Trophoblast cell (in vitro differentiated cells and primary cell): Measurements from ENCODE around the gene LMBRD2.
A peak's percentile ranks its signal among the peaks of the same experiment; 100 is the strongest.

Experiments
- DNase-seq, 2 donors: peaks; one replicate each; pipeline ENCODE4 v3.0.0-alpha.2; 2016
- H2AFZ ChIP-seq: 2 replicates; pipeline ENCODE4 v1.6.1; 2013; ENCODE audit warnings: low read length, moderate library complexity, mild to moderate bottlenecking; ENCODE audit not compliant: insufficient read depth, poor library complexity
- H2AK5ac ChIP-seq: 2 replicates; pipeline ENCODE4 v1.6.1; 2013; ENCODE audit warnings: mild to moderate bottlenecking, low read length
- H2BK120ac ChIP-seq: 2 replicates; pipeline ENCODE4 v1.6.1; 2013; ENCODE audit warnings: low read length, mild to moderate bottlenecking, moderate library complexity; ENCODE audit not compliant: insufficient read depth, poor library complexity
- H2BK12ac ChIP-seq: 2 replicates; pipeline ENCODE4 v1.6.1; 2013; ENCODE audit warnings: mild to moderate bottlenecking, low read length, moderate library complexity
- H2BK5ac ChIP-seq: 2 replicates; pipeline ENCODE4 v1.6.1; 2013; ENCODE audit warnings: low read length, low read depth, moderate library complexity, mild to moderate bottlenecking; ENCODE audit not compliant: poor library complexity
- H3K14ac ChIP-seq: 2 replicates; pipeline ENCODE4 v1.6.1; 2013; ENCODE audit warnings: mild to moderate bottlenecking, low read length
- H3K18ac ChIP-seq: 2 replicates; pipeline ENCODE4 v1.6.1; 2013; ENCODE audit warnings: mild to moderate bottlenecking, low read length
- H3K23ac ChIP-seq: 2 replicates; pipeline ENCODE4 v1.6.1; 2013; ENCODE audit warnings: low read length
- H3K27ac ChIP-seq: 2 replicates; pipeline ENCODE4 v1.5.1; 2013; ENCODE audit warnings: low read depth, mild to moderate bottlenecking, inconsistent platforms, low read length, moderate library complexity
- H3K27me3 ChIP-seq: 2 replicates; pipeline ENCODE4 v1.6.1; 2013; ENCODE audit warnings: inconsistent platforms, mild to moderate bottlenecking, low read length, moderate library complexity; ENCODE audit not compliant: insufficient read depth
- H3K36me3 ChIP-seq, 2 experiments: 1 replicate in 1 of 2; 2 replicates in 1 of 2; pipeline ENCODE4 v1.6.1; 2013; ENCODE audit warnings: low read length in 2 of 2, mild to moderate bottlenecking in 2 of 2, moderate library complexity in 1 of 2; ENCODE audit not compliant: insufficient read depth in 2 of 2, control insufficient read depth in 1 of 2
- H3K4ac ChIP-seq: 2 replicates; pipeline ENCODE4 v1.6.1; 2013; ENCODE audit warnings: low read depth, mild to moderate bottlenecking, low read length, moderate library complexity
- H3K4me1 ChIP-seq, 2 experiments: 1 replicate in 1 of 2; 2 replicates in 1 of 2; pipeline ENCODE4 v1.6.1; 2013; ENCODE audit warnings: low read length in 2 of 2, mild to moderate bottlenecking in 2 of 2, moderate library complexity in 1 of 2; ENCODE audit not compliant: insufficient read depth in 2 of 2, control insufficient read depth in 1 of 2
- H3K4me2 ChIP-seq: 2 replicates; pipeline ENCODE4 v1.6.1; 2013; ENCODE audit warnings: inconsistent platforms, mild to moderate bottlenecking, low read length, moderate library complexity
- H3K4me3 ChIP-seq: 2 replicates; pipeline ENCODE4 v1.5.1; 2013; ENCODE audit warnings: mild to moderate bottlenecking, low read depth, low read length, inconsistent platforms
- H3K79me1 ChIP-seq: one replicate; pipeline ENCODE4 v1.6.1; 2013; ENCODE audit warnings: low read length
- H3K79me2 ChIP-seq: 2 replicates; pipeline ENCODE4 v1.6.1; 2013; ENCODE audit warnings: low read length, mild to moderate bottlenecking; ENCODE audit not compliant: control insufficient read depth, insufficient read depth, poor library complexity
- H3K9ac ChIP-seq: 2 replicates; pipeline ENCODE4 v1.6.1; 2013; ENCODE audit warnings: mild to moderate bottlenecking, low read length
- H3K9me3 ChIP-seq: 2 replicates; pipeline ENCODE4 v1.6.1; 2013; ENCODE audit warnings: low read depth, mild to moderate bottlenecking, control low read depth, inconsistent platforms, low read length; ENCODE audit not compliant: insufficient read depth
- H4K12ac ChIP-seq: 2 replicates; pipeline ENCODE4 v1.6.1; 2013; ENCODE audit warnings: low read depth, mild to moderate bottlenecking, low read length, moderate library complexity
- H4K8ac ChIP-seq: 2 replicates; pipeline ENCODE4 v1.6.1; 2013; ENCODE audit warnings: low read depth, mild to moderate bottlenecking, low read length, moderate library complexity
- H4K91ac ChIP-seq: one replicate; pipeline ENCODE4 v1.6.1; 2013; ENCODE audit warnings: low read depth, mild to moderate bottlenecking, low read length, moderate library complexity
- WGBS: extraction: QIAGEN DNeasy Blood & Tissue Kit; methylation state at CpG from one replicate; pipeline ENCODE4 v1.1.7; 2013; ENCODE audit warnings: missing lambda C conversion rate; ENCODE audit not compliant: insufficient read length, insufficient coverage; ENCODE audit errors: extremely low coverage; 5-methylcytosine and 5-hydroxymethylcytosine counted together

The LMBRD2 gene

DNA sequence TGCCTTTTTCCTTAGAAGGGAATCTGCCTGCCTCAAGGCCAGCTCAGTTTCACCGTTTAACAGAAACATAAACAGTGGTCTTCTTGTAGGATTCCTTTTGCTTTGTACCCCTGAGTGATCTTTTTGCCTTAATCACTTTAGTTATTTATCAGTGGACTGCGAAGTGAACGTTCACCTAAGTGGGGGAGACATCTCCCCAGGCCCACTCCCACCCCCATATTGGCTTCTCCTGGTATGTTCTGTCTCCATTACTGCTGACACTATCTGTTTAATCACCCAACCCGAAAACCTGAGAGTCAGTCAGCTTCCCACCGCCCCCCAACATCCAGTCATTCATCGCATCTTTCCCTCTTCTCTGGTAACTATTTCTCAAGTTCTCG, 1.6 kb upstream of the LMBRD2 start:
- Histone ChIP-seq H3K36me3 (peaks cover 4 to 7% of the 10 kb centered on the region in 2 experiments), H3K27ac (peak overlapping the region; percentile 57), H3K27me3 (no peaks in the 10 kb centered on the region), H4K12ac (peak overlapping the region; percentile 5), H3K4me2 (peak overlapping the region; percentile 73), H4K91ac (peak overlapping the region; percentile 83), H3K4me3 (peak overlapping the region; percentile 25), H2AK5ac (no peak overlapping the region), H3K4me1 (peaks cover 23 to 33% of the 10 kb centered on the region in 2 experiments), H2AFZ (no peak overlapping the region), H3K4ac (peak overlapping the region; percentile 85), H2BK12ac (no peak overlapping the region), H3K79me1 (peaks cover 33% of the 10 kb centered on the region), H3K14ac (peak overlapping the region; percentile 17), H3K18ac (no peak overlapping the region), H2BK5ac (peak overlapping the region; percentile 29), H4K8ac (no peak overlapping the region), H3K9me3 (no peaks in the 10 kb centered on the region), H3K9ac (peak overlapping the region; percentile 54), H2BK120ac (peak overlapping the region; percentile 36), H3K79me2 (peaks cover 11% of the 10 kb centered on the region), H3K23ac (no peak overlapping the region)
- DNase-seq = no peak
- no CpG with 5 or more reads among the region's 7 CpGs for WGBS

DNA sequence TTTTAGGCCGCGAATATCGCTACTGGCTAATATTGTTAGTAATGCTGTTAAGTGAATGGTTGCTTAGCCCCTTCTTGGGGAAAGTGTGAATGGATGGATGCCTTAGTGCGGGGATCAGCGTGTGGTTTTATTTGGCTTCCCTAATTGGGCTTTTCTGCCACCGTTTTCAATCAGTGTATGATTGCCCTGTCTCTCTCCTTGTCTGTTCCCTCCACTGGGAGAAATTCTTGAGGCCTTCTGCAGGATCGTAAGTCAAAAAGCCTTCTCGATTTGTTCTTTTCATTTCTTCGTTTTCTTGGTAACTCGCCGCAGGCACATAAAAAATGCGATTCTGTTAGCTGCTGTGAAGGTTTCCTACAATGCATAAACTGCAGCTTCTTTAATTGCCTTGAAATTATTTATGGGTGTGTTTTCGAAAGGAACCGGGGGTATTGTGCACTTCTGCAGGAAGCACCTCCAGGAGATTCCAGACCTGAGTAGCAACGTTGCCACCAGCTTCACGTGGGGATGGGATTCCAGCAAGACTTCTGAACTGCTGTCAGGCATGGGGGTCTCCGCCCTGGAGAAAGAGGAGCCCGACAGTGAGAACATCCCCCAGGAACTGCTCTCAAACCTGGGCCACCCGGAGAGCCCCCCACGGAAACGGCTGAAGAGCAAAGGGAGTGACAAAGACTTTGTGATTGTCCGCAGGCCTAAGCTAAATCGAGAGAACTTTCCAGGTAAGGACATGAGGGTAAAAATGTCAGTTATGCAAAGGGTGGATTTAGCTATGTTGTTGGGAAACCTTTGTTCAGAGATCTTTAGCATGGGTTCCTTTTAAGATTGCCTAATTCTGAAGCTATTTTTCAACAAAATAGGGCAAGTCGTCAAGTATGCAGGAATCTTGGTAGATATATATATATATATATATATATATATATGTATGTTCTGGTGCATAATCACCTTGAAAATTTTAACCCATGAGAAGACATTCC, 924 bp upstream of the LMBRD2 start:
- H3K23ac ChIP-seq = no peak overlapping the region
- H4K8ac ChIP-seq = peak overlapping the region; percentile 33
- H2AFZ ChIP-seq = no peak overlapping the region
- H2AK5ac ChIP-seq = no peak overlapping the region
- H3K4me3 ChIP-seq = peak overlapping the region; percentile 95
- H3K4me1 ChIP-seq = peaks cover 18 to 28% of the 10 kb centered on the region in 2 experiments
- H2BK12ac ChIP-seq = no peak overlapping the region
- H2BK120ac ChIP-seq = peak overlapping the region; percentile 79
- H3K79me1 ChIP-seq = peaks cover 27% of the 10 kb centered on the region
- peak; percentile 47 to 94 for DNase-seq
- peak overlapping the region; percentile 4 for H3K18ac ChIP-seq
- peak overlapping the region; percentile 65 for H4K91ac ChIP-seq
- peak overlapping the region; percentile 74 for H2BK5ac ChIP-seq
- H4K12ac ChIP-seq = peak overlapping the region; percentile 49
- no peaks in the 10 kb centered on the region for H3K27me3 ChIP-seq
- no peaks in the 10 kb centered on the region for H3K9me3 ChIP-seq
- H3K79me2 ChIP-seq = peaks cover 10% of the 10 kb centered on the region
- H3K14ac ChIP-seq = peak overlapping the region; percentile 10
- H3K4ac ChIP-seq = peak overlapping the region; percentile 42
- H3K9ac ChIP-seq = peak overlapping the region; percentile 92
- H3K27ac ChIP-seq = peak overlapping the region; percentile 63
- peak overlapping the region; percentile 83 for H3K4me2 ChIP-seq
- peaks cover 4 to 7% of the 10 kb centered on the region in 2 experiments for H3K36me3 ChIP-seq
- WGBS = no CpG with 5 or more reads among the region's 24 CpGs

DNA sequence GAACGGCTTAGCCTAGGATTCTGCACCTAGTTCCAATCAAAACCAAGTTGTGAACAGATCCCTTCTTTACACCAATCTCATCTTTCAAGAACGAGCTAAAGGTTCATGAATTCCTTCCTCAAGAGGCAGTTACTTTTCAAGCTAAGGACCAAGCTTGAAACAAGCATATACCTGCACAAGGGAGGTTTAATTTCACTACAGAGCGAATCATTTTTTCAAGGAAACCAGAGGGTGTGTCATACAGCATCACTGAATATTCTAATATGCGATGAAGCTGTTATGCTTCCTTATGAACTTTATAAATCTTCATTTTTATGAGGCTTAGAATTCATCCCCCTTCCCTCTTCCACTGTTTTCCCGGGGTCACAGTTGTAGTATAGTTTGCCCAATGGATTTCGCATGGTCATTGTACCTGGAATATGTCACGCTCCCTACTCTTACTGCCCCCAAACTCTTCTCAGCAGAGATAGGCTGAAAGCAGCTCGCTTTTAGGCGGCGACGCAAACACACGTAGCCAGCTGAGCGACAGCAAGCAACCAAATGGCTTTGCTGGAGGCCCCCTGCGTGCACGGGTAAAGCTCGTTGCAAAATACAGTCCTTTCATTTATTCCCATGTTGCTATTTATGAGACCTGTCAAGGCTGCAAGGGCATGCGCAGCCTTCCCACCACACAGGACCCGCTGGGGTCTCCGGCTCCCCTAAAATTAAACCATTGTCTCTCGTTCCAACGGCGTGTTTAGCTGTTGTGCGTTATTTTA, 832 bp downstream of the LMBRD2 start:
- Histone ChIP-seq H3K14ac (no peak overlapping the region), H4K91ac (no peak overlapping the region), H3K4me2 (peak overlapping the region; percentile 84), H3K4ac (no peak overlapping the region), H2BK12ac (no peak overlapping the region), H3K23ac (no peak overlapping the region), H3K9me3 (no peaks in the 10 kb centered on the region), H2BK5ac (no peak overlapping the region), H3K4me3 (peak overlapping the region; percentile 95), H3K27ac (peak overlapping the region; percentile 54), H2BK120ac (no peak overlapping the region), H3K36me3 (peaks cover 4 to 7% of the 10 kb centered on the region in 2 experiments), H4K8ac (peak overlapping the region; percentile 55), H2AFZ (peak overlapping the region; percentile 86), H3K4me1 (peaks cover 13 to 17% of the 10 kb centered on the region in 2 experiments), H3K79me2 (peaks cover 10% of the 10 kb centered on the region), H2AK5ac (no peak overlapping the region), H4K12ac (no peak overlapping the region), H3K79me1 (peaks cover 19% of the 10 kb centered on the region), H3K27me3 (no peaks in the 10 kb centered on the region), H3K18ac (no peak overlapping the region), H3K9ac (peak overlapping the region; percentile 83)
- DNase-seq = peak; percentile 43 to 54
- WGBS = no CpG with 5 or more reads among the region's 23 CpGs

DNA sequence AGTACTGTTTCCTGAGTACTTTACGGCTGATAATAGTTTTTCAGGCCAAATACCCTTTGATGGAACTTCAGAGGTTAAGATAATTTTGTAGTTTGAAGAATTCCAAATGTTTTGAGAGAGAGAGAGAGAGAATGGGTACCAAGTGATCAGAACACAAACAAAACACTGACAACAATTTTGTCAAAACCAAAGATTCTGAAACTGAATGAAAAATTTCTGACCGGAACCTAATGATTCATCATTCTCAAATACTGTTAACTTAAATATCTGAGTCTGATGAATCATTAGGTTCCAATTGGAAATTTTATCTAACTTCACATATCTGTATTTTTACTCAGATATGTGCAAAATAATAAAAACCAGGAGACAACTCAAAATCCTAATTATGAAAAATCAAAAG, 4.0 kb downstream of the LMBRD2 start:
- Histone ChIP-seq H3K9me3 (no peaks in the 10 kb centered on the region), H3K9ac (no peak overlapping the region)
- WGBS = no CpG with 5 or more reads among the region's 2 CpGs

More for the DNA sequence above, 4.0 kb downstream of the LMBRD2 start:
- H2BK120ac ChIP-seq = no peak overlapping the region
- H4K8ac ChIP-seq = no peak overlapping the region
- no peak overlapping the region for H2AK5ac ChIP-seq
- H2BK5ac ChIP-seq = no peak overlapping the region
- peak in 1 of 2 donors; percentile 33 for DNase-seq
- no peak overlapping the region for H2AFZ ChIP-seq
- H3K18ac ChIP-seq = no peak overlapping the region
- H4K91ac ChIP-seq = no peak overlapping the region
- no peak overlapping the region for H3K14ac ChIP-seq
- H3K79me1 ChIP-seq = peaks cover 7% of the 10 kb centered on the region
- H3K27me3 ChIP-seq = no peaks in the 10 kb centered on the region
- peaks cover 2% of the 10 kb centered on the region for H3K79me2 ChIP-seq
- peaks cover 0 to 1% of the 10 kb centered on the region in 2 experiments for H3K36me3 ChIP-seq
- H3K23ac ChIP-seq = no peak overlapping the region
- H3K4me3 ChIP-seq = no peak overlapping the region
- H2BK12ac ChIP-seq = no peak overlapping the region
- H3K4me1 ChIP-seq = peaks cover 0 to 2% of the 10 kb centered on the region in 2 experiments
- H3K4ac ChIP-seq = no peak overlapping the region
- H4K12ac ChIP-seq = no peak overlapping the region
- H3K27ac ChIP-seq = no peak overlapping the region
- no peak overlapping the region for H3K4me2 ChIP-seq
